GM21529 (cell line): ENCODE data around the gene IFI30.

Experiments used
- ATAC-seq: cut with Tn5 transposase; IDR thresholded peaks from one replicate; pipeline ENCODE4 v1.9.1; 2021; ENCODE audit not compliant: unreplicated experiment

IFI30 gene

GRCh38 chr19:18173572-18174288 lies at the start of gene IFI30:
Gene IFI30 (plus strand): TSS chr19:18173813. CDS start chr19:18173842, 29 bp downstream.
- peak; percentile 44 for ATAC-seq

- no peak for ATAC-seq
These were observed 49.8 kb upstream of the IFI30 start for GRCh38 chr19:18123819-18124218.

- no peak for ATAC-seq
These were observed 47.5 kb upstream of the IFI30 start for GRCh38 chr19:18126097-18126496.

- ATAC-seq, result no peak
These were observed 45.6 kb upstream of the IFI30 start for GRCh38 chr19:18128044-18128443.

GRCh38 chr19:18128805-18129204 lies 44.8 kb upstream of the IFI30 start:
- no peak for ATAC-seq

- ATAC-seq, result no peak
These were observed 42.9 kb upstream of the IFI30 start for GRCh38 chr19:18130523-18131242.

- ATAC-seq, result no peak
These were observed 41.6 kb upstream of the IFI30 start for GRCh38 chr19:18131841-18132596.

GRCh38 chr19:18135712-18136584 lies 37.7 kb upstream of the IFI30 start:
- no peak for ATAC-seq

- no peak for ATAC-seq
These were observed 36.4 kb upstream of the IFI30 start for GRCh38 chr19:18137242-18137641.

- ATAC-seq, result no peak
These were observed 35.8 kb upstream of the IFI30 start for GRCh38 chr19:18137657-18138339.

GRCh38 chr19:18140473-18140872 lies 33.1 kb upstream of the IFI30 start:
- ATAC-seq, result no peak

GRCh38 chr19:18141031-18141430 lies 32.6 kb upstream of the IFI30 start:
- no peak for ATAC-seq

GRCh38 chr19:18143902-18144301 lies 29.7 kb upstream of the IFI30 start:
- ATAC-seq, result no peak

GRCh38 chr19:18144361-18144760 lies 29.3 kb upstream of the IFI30 start:
- no peak for ATAC-seq

GRCh38 chr19:18144906-18145305 lies 28.7 kb upstream of the IFI30 start:
- ATAC-seq, result no peak

GRCh38 chr19:18145391-18145999 lies 28.1 kb upstream of the IFI30 start:
- ATAC-seq, result no peak

- ATAC-seq, result no peak
These were observed 26.2 kb upstream of the IFI30 start for GRCh38 chr19:18147396-18147795.

- no peak for ATAC-seq
These were observed 24.0 kb upstream of the IFI30 start for GRCh38 chr19:18149596-18149975.

- ATAC-seq, result no peak
These were observed 22.6 kb upstream of the IFI30 start for GRCh38 chr19:18150776-18151624.
